ENCODE results near the gene REXO1. TPM values are rescaled to one million over a fixed set of nuclear protein-coding genes. Genes with fewer than 3 reads are reported as not detected.

The REXO1 gene
- total and polyA plus RNA-seq, 2 of the 13 experiments (the other 11 are each of a cell fraction or from before 2014, with no cell fraction given), result 5.0 to 11.2 TPM

DNA sequence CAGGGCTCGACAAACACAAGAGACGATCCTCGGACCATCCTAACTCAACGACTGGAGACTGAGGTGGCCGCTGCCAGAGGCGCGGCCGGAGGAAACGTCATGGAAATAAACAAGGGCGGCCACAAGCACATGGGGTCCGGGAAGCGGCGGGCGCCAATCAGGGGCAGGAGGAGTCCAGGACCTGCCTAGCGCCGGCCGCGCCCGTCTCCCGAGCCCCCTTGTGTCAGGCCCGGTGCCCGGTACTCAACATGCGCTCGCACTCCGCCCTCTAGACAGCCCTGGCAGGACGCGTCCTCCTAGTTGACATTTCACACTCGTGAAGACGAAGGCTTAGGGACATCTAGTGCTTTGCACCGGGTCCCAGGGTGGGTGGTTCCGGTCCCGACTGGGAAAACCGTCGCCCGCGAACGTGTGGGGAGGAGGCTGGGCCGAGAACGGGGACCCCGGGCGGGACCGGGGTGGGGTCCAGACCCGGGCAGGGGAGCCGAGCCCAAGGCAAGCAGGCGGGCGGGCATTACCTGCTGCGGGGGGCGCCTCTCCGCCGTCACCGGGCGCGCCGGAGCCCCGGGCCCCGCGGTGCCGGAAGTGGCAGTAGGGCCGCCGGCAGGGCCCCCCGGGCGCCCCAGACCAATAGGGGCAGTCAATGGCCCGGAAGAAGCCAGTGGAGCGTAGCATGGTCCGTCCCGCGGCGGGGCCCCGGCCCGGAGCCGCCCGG lies 442 bp downstream of the REXO1 start (continued):
- TF ChIP-seq HNF4G (IDR thresholded peaks at IDR 0.05; ENCODE audit: borderline replicate concordance, low read depth, low read length) (no peak), HNF4G (CRISPR knock-in tag; IDR thresholded peaks at IDR 0.05; ENCODE audit: borderline replicate concordance, low read depth) (no peak), ZNF530 (CRISPR knock-in tag; IDR thresholded peaks at IDR 0.05; ENCODE audit: low read depth) (no peak), U2AF1 (optimal IDR thresholded peaks at IDR 0.05; ENCODE audit: low read depth, low read length) (no peak), ZNF235 (CRISPR knock-in tag; IDR thresholded peaks at IDR 0.05; ENCODE audit: borderline replicate concordance) (no peak), NFATC3 (CRISPR knock-in tag; IDR thresholded peaks at IDR 0.05) (no peak), ZNF790 (CRISPR knock-in tag; IDR thresholded peaks at IDR 0.05; ENCODE audit: borderline replicate concordance) (no peak), TMF1 (CRISPR knock-in tag; IDR thresholded peaks at IDR 0.05; ENCODE audit: low read depth) (no peak), ZNF224 (CRISPR knock-in tag; IDR thresholded peaks at IDR 0.05) (no peak), ZNF337 (CRISPR knock-in tag; IDR thresholded peaks at IDR 0.05; ENCODE audit: borderline replicate concordance, low read depth) (no peak), ZNF740 (CRISPR knock-in tag; IDR thresholded peaks at IDR 0.05) (no peak), SRSF4 (IDR thresholded peaks at IDR 0.05; ENCODE audit: low read depth, low read length, poor library complexity, severe bottlenecking) (no peak), CSRNP2 (CRISPR knock-in tag; conservative IDR thresholded peaks at IDR 0.05; ENCODE audit: low read depth) (no peak), ZFP36 (IDR thresholded peaks at IDR 0.05; ENCODE audit: borderline replicate concordance, low read depth, low read length, partially characterized antibody) (no peak), TRIM22 (IDR thresholded peaks at IDR 0.05) (no peak)
- TF ChIP-seq, protein P1, sequence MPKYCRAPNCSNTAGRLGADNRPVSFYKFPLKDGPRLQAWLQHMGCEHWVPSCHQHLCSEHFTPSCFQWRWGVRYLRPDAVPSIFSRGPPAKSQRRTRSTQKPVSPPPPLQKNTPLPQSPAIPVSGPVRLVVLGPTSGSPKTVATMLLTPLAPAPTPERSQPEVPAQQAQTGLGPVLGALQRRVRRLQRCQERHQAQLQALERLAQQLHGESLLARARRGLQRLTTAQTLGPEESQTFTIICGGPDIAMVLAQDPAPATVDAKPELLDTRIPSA (CRISPR knock-in tag; IDR thresholded peaks at IDR 0.05; ENCODE audit: borderline replicate concordance), result no peak
- TF ChIP-seq, protein P2, sequence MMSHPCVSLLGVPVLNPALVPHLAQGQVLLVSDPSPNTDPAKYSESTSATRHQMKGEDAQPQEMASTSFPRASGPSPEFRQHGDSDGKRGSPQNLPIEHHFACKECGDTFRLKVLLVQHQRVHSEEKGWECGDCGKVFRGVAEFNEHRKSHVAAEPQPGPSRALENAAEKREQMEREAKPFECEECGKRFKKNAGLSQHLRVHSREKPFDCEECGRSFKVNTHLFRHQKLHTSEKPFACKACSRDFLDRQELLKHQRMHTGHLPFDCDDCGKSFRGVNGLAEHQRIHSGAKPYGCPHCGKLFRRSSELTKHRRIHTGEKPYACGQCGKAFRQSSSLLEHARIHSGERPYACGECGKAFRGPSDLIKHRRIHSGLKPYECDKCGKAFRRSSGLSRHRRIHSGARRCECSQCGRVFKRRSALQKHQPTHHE (CRISPR knock-in tag; IDR thresholded peaks at IDR 0.05; ENCODE audit: borderline replicate concordance), result no peak
- TF ChIP-seq, protein P3, sequence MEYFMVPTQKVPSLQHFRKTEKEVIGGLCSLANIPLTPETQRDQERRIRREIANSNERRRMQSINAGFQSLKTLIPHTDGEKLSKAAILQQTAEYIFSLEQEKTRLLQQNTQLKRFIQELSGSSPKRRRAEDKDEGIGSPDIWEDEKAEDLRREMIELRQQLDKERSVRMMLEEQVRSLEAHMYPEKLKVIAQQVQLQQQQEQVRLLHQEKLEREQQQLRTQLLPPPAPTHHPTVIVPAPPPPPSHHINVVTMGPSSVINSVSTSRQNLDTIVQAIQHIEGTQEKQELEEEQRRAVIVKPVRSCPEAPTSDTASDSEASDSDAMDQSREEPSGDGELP (IDR thresholded peaks at IDR 0.05; ENCODE audit: borderline replicate concordance, low read depth), result no peak
- TF ChIP-seq, protein P4, sequence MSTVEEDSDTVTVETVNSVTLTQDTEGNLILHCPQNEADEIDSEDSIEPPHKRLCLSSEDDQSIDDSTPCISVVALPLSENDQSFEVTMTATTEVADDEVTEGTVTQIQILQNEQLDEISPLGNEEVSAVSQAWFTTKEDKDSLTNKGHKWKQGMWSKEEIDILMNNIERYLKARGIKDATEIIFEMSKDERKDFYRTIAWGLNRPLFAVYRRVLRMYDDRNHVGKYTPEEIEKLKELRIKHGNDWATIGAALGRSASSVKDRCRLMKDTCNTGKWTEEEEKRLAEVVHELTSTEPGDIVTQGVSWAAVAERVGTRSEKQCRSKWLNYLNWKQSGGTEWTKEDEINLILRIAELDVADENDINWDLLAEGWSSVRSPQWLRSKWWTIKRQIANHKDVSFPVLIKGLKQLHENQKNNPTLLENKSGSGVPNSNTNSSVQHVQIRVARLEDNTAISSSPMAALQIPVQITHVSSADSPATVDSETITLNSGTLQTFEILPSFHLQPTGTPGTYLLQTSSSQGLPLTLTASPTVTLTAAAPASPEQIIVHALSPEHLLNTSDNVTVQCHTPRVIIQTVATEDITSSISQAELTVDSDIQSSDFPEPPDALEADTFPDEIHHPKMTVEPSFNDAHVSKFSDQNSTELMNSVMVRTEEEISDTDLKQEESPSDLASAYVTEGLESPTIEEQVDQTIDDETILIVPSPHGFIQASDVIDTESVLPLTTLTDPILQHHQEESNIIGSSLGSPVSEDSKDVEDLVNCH (CRISPR knock-in tag; IDR thresholded peaks at IDR 0.05), result no peak

All from HepG2 (cell line).